Measurements from ENCODE around the gene SLC38A4.

Gene SLC38A4

DNA sequence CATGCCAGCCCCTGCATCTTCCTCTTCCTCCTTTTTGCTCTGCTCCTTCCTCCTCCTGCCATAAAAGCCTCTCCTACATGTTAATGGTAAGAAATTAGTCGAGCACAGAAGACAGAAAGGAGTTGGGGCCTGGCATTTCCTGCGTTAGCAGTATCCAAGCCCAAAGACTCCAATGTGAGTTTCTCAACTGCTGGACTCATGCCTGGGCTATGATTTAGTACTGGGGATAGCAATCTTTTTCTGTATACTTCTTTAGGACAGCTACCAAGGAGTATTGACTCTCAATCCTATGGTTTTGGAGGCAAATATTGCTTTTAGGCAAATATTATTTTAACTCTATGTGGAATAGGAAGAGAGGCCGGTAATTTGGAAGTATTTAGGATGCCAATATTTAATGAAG is 18.0 kb upstream of the SLC38A4 start:
- TF ChIP-seq EGR1 (IDR thresholded peaks at IDR 0.05) = no peak

DNA sequence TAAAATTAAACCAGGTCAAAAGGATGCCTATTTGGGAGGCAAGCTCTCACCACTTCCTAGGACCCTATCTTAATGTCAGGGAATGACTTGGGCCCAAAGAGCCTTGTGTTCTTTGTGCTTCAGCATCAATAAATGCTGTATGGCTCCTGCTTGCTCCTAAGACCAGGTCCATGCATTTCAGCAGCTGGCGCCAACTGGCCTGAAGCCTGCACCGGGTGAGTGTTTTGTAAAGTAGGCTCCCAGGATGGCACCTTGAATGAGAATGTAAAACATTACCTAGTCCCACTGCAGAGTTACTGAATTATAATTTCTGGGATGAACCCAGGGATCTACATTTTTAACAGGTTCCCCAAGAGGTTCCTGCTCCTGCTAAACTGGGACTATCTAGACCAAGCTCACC is 16.1 kb upstream of the SLC38A4 start:
- TF ChIP-seq TCF12 (IDR thresholded peaks at IDR 0.05; ENCODE audit: low read depth) = no peak
- no peak for TF ChIP-seq EGR1 (IDR thresholded peaks at IDR 0.05)
- no peak for TF ChIP-seq NFIC (IDR thresholded peaks at IDR 0.05)
- no peak for TF ChIP-seq ZBTB7A (IDR thresholded peaks at IDR 0.05; ENCODE audit: low read depth)

DNA sequence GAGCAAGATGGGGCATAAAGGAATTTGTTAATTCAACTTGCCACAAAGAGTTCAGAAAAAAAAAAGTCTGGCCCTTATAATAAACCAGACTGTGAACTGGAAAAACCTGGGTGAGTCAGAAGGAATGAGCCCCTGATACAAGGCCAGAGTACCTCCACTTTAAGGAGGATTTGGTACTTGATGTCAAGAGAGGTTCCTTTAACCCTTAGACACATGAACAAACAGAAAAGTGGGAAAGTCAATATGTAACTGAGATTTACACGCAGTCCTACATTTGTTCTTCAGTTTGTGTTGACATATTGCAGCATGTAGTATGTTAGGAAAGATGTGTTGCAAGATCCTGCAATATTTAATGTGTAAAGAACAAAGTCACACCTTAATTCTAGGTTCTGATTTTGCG is 14.2 kb upstream of the SLC38A4 start:
- TF ChIP-seq, protein P1, sequence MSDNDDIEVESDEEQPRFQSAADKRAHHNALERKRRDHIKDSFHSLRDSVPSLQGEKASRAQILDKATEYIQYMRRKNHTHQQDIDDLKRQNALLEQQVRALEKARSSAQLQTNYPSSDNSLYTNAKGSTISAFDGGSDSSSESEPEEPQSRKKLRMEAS (IDR thresholded peaks at IDR 0.05) = no peak
- TF ChIP-seq ZBTB7A (IDR thresholded peaks at IDR 0.05; ENCODE audit: low read depth) (no peak), CREB1 (IDR thresholded peaks at IDR 0.05; ENCODE audit: low read depth) (no peak), CEBPB (IDR thresholded peaks at IDR 0.05) (no peak), YY1 (IDR thresholded peaks at IDR 0.05; ENCODE audit: low read depth) (no peak), EGR1 (IDR thresholded peaks at IDR 0.05) (no peak), TCF12 (IDR thresholded peaks at IDR 0.05; ENCODE audit: low read depth) (no peak), TAF1 (IDR thresholded peaks at IDR 0.05; ENCODE audit: low read depth) (no peak), TEAD4 (IDR thresholded peaks at IDR 0.05) (no peak), FOXM1 (IDR thresholded peaks at IDR 0.05; ENCODE audit: borderline replicate concordance, low read depth) (no peak), EP300 (IDR thresholded peaks at IDR 0.05; ENCODE audit: borderline replicate concordance) (no peak), NFIC (IDR thresholded peaks at IDR 0.05) (no peak), RAD21 (IDR thresholded peaks at IDR 0.05; ENCODE audit: low read depth) (no peak)
- TF ChIP-seq, protein P2, sequence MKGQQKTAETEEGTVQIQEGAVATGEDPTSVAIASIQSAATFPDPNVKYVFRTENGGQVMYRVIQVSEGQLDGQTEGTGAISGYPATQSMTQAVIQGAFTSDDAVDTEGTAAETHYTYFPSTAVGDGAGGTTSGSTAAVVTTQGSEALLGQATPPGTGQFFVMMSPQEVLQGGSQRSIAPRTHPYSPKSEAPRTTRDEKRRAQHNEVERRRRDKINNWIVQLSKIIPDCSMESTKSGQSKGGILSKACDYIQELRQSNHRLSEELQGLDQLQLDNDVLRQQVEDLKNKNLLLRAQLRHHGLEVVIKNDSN (IDR thresholded peaks at IDR 0.05) = no peak
- TF ChIP-seq, protein P3, sequence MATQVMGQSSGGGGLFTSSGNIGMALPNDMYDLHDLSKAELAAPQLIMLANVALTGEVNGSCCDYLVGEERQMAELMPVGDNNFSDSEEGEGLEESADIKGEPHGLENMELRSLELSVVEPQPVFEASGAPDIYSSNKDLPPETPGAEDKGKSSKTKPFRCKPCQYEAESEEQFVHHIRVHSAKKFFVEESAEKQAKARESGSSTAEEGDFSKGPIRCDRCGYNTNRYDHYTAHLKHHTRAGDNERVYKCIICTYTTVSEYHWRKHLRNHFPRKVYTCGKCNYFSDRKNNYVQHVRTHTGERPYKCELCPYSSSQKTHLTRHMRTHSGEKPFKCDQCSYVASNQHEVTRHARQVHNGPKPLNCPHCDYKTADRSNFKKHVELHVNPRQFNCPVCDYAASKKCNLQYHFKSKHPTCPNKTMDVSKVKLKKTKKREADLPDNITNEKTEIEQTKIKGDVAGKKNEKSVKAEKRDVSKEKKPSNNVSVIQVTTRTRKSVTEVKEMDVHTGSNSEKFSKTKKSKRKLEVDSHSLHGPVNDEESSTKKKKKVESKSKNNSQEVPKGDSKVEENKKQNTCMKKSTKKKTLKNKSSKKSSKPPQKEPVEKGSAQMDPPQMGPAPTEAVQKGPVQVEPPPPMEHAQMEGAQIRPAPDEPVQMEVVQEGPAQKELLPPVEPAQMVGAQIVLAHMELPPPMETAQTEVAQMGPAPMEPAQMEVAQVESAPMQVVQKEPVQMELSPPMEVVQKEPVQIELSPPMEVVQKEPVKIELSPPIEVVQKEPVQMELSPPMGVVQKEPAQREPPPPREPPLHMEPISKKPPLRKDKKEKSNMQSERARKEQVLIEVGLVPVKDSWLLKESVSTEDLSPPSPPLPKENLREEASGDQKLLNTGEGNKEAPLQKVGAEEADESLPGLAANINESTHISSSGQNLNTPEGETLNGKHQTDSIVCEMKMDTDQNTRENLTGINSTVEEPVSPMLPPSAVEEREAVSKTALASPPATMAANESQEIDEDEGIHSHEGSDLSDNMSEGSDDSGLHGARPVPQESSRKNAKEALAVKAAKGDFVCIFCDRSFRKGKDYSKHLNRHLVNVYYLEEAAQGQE (IDR thresholded peaks at IDR 0.05; ENCODE audit: low read depth) = no peak

DNA sequence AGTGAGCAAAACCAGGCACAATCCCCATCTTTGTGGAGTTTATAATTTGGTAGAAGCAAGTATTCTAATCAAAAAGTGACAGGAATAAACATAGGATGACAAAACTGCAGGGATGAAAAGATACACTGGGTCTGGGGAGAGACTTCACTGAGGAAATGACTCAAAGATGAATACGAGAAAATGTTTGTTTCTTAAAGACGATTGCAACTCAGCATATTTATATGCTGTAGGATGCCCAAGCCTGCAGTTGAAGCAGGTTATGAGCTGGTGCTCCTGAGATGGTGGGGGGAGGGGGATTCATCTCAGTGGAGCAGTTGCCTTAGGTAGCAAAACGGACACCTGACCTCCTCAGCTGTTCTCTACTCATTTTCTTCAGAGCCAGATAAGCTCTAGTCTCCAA is 13.4 kb upstream of the SLC38A4 start:
- TF ChIP-seq EGR1 (IDR thresholded peaks at IDR 0.05) = no peak
- TF ChIP-seq TCF12 (IDR thresholded peaks at IDR 0.05; ENCODE audit: low read depth) = no peak
- TF ChIP-seq, protein P1 (IDR thresholded peaks at IDR 0.05) = no peak
- TF ChIP-seq NFIC (IDR thresholded peaks at IDR 0.05) = no peak
- no peak for TF ChIP-seq ZBTB7A (IDR thresholded peaks at IDR 0.05; ENCODE audit: low read depth)
- TF ChIP-seq FOXM1 (IDR thresholded peaks at IDR 0.05; ENCODE audit: borderline replicate concordance, low read depth) = no peak

DNA sequence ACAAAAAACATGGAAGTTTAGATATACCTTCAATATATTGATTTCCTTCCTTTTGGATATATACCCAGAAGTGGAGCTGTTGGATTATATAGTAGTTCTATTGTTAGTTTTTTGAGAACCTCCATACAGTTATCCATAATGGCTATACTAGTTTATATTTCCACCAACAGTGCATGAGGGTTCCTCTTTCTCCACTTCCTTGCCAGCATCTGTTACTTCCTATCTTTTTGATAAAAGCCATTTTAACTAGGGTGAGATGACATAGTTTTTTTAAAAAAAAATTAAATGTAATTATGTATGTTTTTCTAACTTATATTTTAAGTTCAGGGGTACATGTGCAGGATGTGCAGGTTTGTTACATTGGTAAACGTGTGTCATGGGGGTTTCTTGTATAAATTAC is 10.0 kb upstream of the SLC38A4 start:
- TF ChIP-seq CEBPB (IDR thresholded peaks at IDR 0.05) (no peak), RAD21 (IDR thresholded peaks at IDR 0.05; ENCODE audit: low read depth) (no peak), TCF12 (IDR thresholded peaks at IDR 0.05; ENCODE audit: low read depth) (no peak), YY1 (IDR thresholded peaks at IDR 0.05; ENCODE audit: low read depth) (no peak), CREB1 (IDR thresholded peaks at IDR 0.05; ENCODE audit: low read depth) (no peak), EGR1 (IDR thresholded peaks at IDR 0.05) (no peak), EP300 (IDR thresholded peaks at IDR 0.05; ENCODE audit: borderline replicate concordance) (no peak), FOXM1 (IDR thresholded peaks at IDR 0.05; ENCODE audit: borderline replicate concordance, low read depth) (no peak), ZBTB7A (IDR thresholded peaks at IDR 0.05; ENCODE audit: low read depth) (no peak), TAF1 (IDR thresholded peaks at IDR 0.05; ENCODE audit: low read depth) (no peak), NFIC (IDR thresholded peaks at IDR 0.05) (no peak)
- TF ChIP-seq, protein P1 (IDR thresholded peaks at IDR 0.05) = no peak
- TF ChIP-seq, protein P3 (IDR thresholded peaks at IDR 0.05; ENCODE audit: low read depth) = no peak
- TF ChIP-seq, protein P2 (IDR thresholded peaks at IDR 0.05) = no peak

DNA sequence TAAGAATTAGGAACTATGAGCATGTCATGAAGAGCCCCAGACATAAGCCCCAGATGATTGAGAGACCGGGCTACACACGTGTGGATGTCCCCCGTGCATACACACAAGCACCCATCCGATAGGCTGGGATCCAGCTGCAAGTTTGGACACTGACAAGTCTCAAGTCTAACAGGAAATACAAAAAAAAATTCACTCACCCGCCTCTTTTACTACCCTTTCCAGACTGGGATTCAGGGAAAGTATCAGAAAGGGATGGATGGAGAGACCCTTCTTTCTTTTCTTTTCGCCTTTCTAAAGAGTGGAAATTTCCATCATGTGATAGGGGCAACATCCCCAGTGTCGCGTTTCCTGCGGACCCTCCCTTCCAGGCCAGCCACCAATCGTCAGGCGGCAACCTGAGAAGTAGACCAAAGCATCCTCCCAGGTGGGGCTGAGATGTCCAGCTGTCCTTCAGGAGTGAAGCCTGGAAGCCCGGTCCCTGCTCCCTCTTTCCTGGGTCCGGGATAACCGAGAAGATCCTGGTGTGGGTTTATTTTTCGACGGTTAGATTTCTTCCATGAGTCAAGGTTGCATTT is 6.4 kb upstream of the SLC38A4 start:
- TF ChIP-seq, protein P3 (IDR thresholded peaks at IDR 0.05; ENCODE audit: low read depth) = no peak
- no peak for TF ChIP-seq RAD21 (IDR thresholded peaks at IDR 0.05; ENCODE audit: low read depth)
- TF ChIP-seq YY1 (IDR thresholded peaks at IDR 0.05; ENCODE audit: low read depth) = no peak
- TF ChIP-seq TAF1 (IDR thresholded peaks at IDR 0.05; ENCODE audit: low read depth) = no peak
- TF ChIP-seq CREB1 (IDR thresholded peaks at IDR 0.05; ENCODE audit: low read depth) = no peak
- TF ChIP-seq EGR1 (IDR thresholded peaks at IDR 0.05) = no peak
- TF ChIP-seq, protein P1 (IDR thresholded peaks at IDR 0.05) = no peak
- TF ChIP-seq FOXM1 (IDR thresholded peaks at IDR 0.05; ENCODE audit: borderline replicate concordance, low read depth) = no peak
- TF ChIP-seq NFIC (IDR thresholded peaks at IDR 0.05) = no peak
- TF ChIP-seq TCF12 (IDR thresholded peaks at IDR 0.05; ENCODE audit: low read depth) = no peak
- TF ChIP-seq ZBTB7A (IDR thresholded peaks at IDR 0.05; ENCODE audit: low read depth) = no peak
- TF ChIP-seq, protein P2 (IDR thresholded peaks at IDR 0.05) = no peak
- TF ChIP-seq TEAD4 (IDR thresholded peaks at IDR 0.05) = no peak
- TF ChIP-seq CEBPB (IDR thresholded peaks at IDR 0.05) = no peak
- TF ChIP-seq EP300 (IDR thresholded peaks at IDR 0.05; ENCODE audit: borderline replicate concordance) = no peak

Data from Ishikawa (cell line).